RWPE1 (cell line): Measurements from ENCODE around the gene FNDC11.

ENCODE experiments used
- CTCF ChIA-PET: fragments of 350-600 bp; sonication (Branson Sonifier 250); formaldehyde crosslinking; extraction: SDS; loops from one replicate; lab custom pipeline; 2021; lab: Yijun Ruan, JAX
- POLR2A ChIA-PET: fragments of 400-600 bp; formaldehyde crosslinking; extraction: SDS; loops from one replicate; lab custom pipeline; 2020; ENCODE audit warnings: antibody characterized with exemption; ENCODE audit not compliant: low non-redundant PET; lab: Yijun Ruan, JAX
- DNase-seq: peaks from one replicate; pipeline ENCODE4 v3.0.0; 2012; ENCODE audit warnings: low spot score
- H3K27ac ChIP-seq: fragments of 450-650 bp; 2 replicates; pipeline ENCODE4 v1.5.1; 2017
- TF ChIP-seq, protein P1 (sequence below): fragments of 450-650 bp; conservative IDR thresholded peaks from 2 replicates; pipeline ENCODE4 v1.5.1; 2017; ENCODE audit warnings: low read depth, mild to moderate bottlenecking

The FNDC11 gene

GRCh38 chr20:63541371-63541770 is 12.6 kb upstream of the FNDC11 start:
- POLR2A ChIA-PET = interaction anchor here (1.7 kb wide), 1 partner anchor 14 kb away, joined by 4 read pairs; no protein-coding TSS in a partner anchor
- no peak for DNase-seq

GRCh38 chr20:63542031-63542559 is 11.9 kb upstream of the FNDC11 start:
- DNase-seq = no peak
- POLR2A ChIA-PET = interaction anchor here (0.8 to 1.7 kb wide), 2 partner anchors 13 to 21 kb away, joined by 3 to 4 read pairs; no protein-coding TSS in a partner anchor
- TF ChIP-seq, protein P1, sequence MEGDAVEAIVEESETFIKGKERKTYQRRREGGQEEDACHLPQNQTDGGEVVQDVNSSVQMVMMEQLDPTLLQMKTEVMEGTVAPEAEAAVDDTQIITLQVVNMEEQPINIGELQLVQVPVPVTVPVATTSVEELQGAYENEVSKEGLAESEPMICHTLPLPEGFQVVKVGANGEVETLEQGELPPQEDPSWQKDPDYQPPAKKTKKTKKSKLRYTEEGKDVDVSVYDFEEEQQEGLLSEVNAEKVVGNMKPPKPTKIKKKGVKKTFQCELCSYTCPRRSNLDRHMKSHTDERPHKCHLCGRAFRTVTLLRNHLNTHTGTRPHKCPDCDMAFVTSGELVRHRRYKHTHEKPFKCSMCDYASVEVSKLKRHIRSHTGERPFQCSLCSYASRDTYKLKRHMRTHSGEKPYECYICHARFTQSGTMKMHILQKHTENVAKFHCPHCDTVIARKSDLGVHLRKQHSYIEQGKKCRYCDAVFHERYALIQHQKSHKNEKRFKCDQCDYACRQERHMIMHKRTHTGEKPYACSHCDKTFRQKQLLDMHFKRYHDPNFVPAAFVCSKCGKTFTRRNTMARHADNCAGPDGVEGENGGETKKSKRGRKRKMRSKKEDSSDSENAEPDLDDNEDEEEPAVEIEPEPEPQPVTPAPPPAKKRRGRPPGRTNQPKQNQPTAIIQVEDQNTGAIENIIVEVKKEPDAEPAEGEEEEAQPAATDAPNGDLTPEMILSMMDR = no peak
- CTCF ChIA-PET = interaction anchor here (0.6 to 1.1 kb wide), 4 partner anchors 40 to 442 kb away, joined by 3 to 6 read pairs (median 3); no protein-coding TSS in a partner anchor
- H3K27ac ChIP-seq = no peak overlapping the region; the same call in 1 of the 2 replicates

More at GRCh38 chr20:63541371-63541770, 12.6 kb upstream of the FNDC11 start:
- H3K27ac ChIP-seq = no peak overlapping the region; the same call in 1 of the 2 replicates
- CTCF ChIA-PET = interaction anchor here (0.6 to 1.1 kb wide), 3 partner anchors 41 to 443 kb away, joined by 3 to 6 read pairs (median 4); no protein-coding TSS in a partner anchor
- TF ChIP-seq, protein P1 = no peak

DNA sequence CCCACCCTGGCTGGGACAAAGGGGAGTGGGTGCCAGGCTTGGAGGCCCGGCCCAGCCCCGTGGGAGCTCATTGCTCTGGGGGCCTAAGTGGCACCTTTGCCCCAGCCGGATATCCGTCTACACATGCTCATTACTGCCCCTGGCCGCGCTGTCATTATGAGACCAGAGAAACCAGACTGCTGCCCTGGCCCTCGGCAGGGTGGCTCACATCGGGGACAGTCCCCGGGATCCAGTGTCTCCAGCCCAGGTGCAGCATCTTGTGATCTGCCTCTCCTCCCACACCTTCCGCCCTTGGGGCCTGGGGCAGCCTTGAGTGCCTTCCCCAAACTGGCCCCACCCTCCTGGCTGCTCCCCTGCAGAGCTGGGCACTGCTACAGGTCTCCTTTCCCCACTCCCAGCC is 11.3 kb upstream of the FNDC11 start:
- TF ChIP-seq, protein P1 = no peak
- ChIA-PET POLR2A (interaction anchor here (0.8 to 1.7 kb wide), 2 partner anchors 12 to 22 kb away, joined by 3 to 4 read pairs; no protein-coding TSS in a partner anchor), CTCF (interaction anchor here (1.3 kb wide), 1 partner anchor 233 kb away, joined by 3 read pairs; no protein-coding TSS in a partner anchor)
- H3K27ac ChIP-seq = peak overlapping the region; percentile 38
- no peak for DNase-seq

- H3K27ac ChIP-seq = peak overlapping the region; percentile 38
- CTCF ChIA-PET = interaction anchor here (0.9 to 1.3 kb wide), 2 partner anchors 155 to 234 kb away, joined by 3 read pairs; no protein-coding TSS in a partner anchor
- TF ChIP-seq, protein P1 = no peak
- POLR2A ChIA-PET = interaction anchor here (0.9 kb wide), 1 partner anchor 10 kb away, joined by 3 read pairs; no protein-coding TSS in a partner anchor
- no peak for DNase-seq
Measured at GRCh38 chr20:63543131-63543530, 10.8 kb upstream of the FNDC11 start.

DNA sequence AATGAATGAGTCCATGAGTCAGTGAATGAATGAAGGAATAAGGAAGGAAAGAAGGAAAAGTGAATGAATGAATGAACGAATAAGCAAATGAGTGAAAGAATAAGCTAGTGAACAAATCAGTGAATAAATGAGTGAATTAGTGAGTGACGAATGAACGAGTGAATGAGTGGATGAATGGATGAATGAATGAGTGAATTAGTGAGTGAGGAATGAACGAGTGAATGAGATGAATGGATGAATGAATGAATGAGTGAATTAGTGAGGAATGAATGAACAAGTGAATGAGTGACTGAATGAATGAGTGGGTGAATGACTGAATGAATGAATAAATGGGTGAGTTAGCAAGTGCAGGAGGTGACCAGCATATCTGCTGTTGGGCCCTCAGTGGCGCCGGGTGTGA is 10.2 kb upstream of the FNDC11 start:
- TF ChIP-seq, protein P1 = no peak
- H3K27ac ChIP-seq = peak overlapping the region; percentile 79; the same call in 1 of the 2 replicates
- no peak for DNase-seq
- ChIA-PET POLR2A (interaction anchor here (0.6 to 0.9 kb wide), 2 partner anchors 9 to 102 kb away, joined by 3 to 4 read pairs; no protein-coding TSS in a partner anchor), CTCF (interaction anchor here (0.6 to 1.3 kb wide), 5 partner anchors 155 to 430 kb away, joined by 3 to 8 read pairs (median 3); no protein-coding TSS in a partner anchor)

- TF ChIP-seq, protein P1 = no peak
- no peak for DNase-seq
- peak overlapping the region; percentile 79 for H3K27ac ChIP-seq
- ChIA-PET POLR2A (interaction anchor here (0.5 to 0.9 kb wide), 3 partner anchors 8 to 102 kb away, joined by 3 to 4 read pairs (median 3); no protein-coding TSS in a partner anchor), CTCF (interaction anchor here (0.5 to 1.6 kb wide), 6 partner anchors 13 to 429 kb away, joined by 3 to 8 read pairs (median 4); no protein-coding TSS in a partner anchor)
Measured at GRCh38 chr20:63544241-63544957, 9.6 kb upstream of the FNDC11 start.
